ENCODE data around the gene ZNF503. TPM values are rescaled to one million over a fixed set of nuclear protein-coding genes. Genes with fewer than 3 reads are reported as not detected.

ZNF503 gene
- total RNA-seq, 1 experiment from 2014 or later, result 42.3 TPM

DNA sequence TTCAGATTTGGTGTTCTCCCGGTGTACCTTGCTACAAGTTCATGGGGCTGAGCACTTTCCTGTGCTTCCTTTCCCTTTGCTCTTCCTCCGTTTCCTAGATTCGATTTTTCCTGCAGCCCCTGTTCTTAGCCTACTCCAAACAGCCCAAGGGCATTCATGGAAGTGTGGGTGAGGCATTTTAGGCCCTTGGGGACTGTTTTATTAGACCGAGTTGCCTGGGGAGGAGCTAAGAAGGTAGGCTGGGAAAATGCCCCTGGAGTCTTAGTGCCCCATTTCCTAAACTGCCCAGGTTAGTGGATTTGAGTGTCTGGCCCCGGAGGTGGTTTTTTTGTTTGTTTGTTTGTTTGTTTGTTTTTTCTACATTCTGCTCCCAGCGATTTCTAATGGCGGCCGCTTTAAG, 31.7 kb upstream of the ZNF503 start:
- Histone ChIP-seq H3K27ac (ENCODE audit: low read length) (no peak overlapping the region), H3F3A (ENCODE audit: low read length, unreplicated experiment) (no peaks in the 10 kb centered on the region), H3K79me2 (ENCODE audit: low read length) (no peaks in the 10 kb centered on the region), H3K27me3 (ENCODE audit: low read length) (peaks cover 36% of the 10 kb centered on the region), H2AFZ (ENCODE audit: low read length) (no peak overlapping the region), H3K9me2 (replicated peaks; ENCODE audit: low read length) (no peaks in the 10 kb centered on the region), H3K4me2 (ENCODE audit: low read length) (no peak overlapping the region), H3K4me1 (ENCODE audit: insufficient read depth, low read length) (peaks cover 5% of the 10 kb centered on the region; the same call in 1 of the 2 replicates), H3K36me3 (ENCODE audit: low read depth, low read length) (no peaks in the 10 kb centered on the region), H3K4me3 (ENCODE audit: low read length) (no peak overlapping the region), H4K20me1 (ENCODE audit: low read length) (no peaks in the 10 kb centered on the region), H3K9me3 (ENCODE audit: low read length) (no peaks in the 10 kb centered on the region), H3K9ac (ENCODE audit: low read length) (no peak overlapping the region)
- ATAC-seq, result no peak
- CTCF ChIA-PET, result no interaction called here
- no peak for DNase-seq
- intact Hi-C loops (cut with micrococcal nuclease), result no loop called here
- TF ChIP-seq EZH2 (IDR thresholded peaks at IDR 0.05; ENCODE audit: low read length, unreplicated experiment) (no peak), EZH2phosphoT487 (IDR thresholded peaks at IDR 0.05; ENCODE audit: borderline replicate concordance, low read length) (no peak)
- TF ChIP-seq, protein P1, sequence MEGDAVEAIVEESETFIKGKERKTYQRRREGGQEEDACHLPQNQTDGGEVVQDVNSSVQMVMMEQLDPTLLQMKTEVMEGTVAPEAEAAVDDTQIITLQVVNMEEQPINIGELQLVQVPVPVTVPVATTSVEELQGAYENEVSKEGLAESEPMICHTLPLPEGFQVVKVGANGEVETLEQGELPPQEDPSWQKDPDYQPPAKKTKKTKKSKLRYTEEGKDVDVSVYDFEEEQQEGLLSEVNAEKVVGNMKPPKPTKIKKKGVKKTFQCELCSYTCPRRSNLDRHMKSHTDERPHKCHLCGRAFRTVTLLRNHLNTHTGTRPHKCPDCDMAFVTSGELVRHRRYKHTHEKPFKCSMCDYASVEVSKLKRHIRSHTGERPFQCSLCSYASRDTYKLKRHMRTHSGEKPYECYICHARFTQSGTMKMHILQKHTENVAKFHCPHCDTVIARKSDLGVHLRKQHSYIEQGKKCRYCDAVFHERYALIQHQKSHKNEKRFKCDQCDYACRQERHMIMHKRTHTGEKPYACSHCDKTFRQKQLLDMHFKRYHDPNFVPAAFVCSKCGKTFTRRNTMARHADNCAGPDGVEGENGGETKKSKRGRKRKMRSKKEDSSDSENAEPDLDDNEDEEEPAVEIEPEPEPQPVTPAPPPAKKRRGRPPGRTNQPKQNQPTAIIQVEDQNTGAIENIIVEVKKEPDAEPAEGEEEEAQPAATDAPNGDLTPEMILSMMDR (conservative IDR thresholded peaks at IDR 0.05; ENCODE audit: low read depth, low read length), result no peak
- BruUV-seq (replicated peaks), result no TSS peak
- POLR2A ChIA-PET (ENCODE audit: unreplicated experiment), result no interaction called here

DNA sequence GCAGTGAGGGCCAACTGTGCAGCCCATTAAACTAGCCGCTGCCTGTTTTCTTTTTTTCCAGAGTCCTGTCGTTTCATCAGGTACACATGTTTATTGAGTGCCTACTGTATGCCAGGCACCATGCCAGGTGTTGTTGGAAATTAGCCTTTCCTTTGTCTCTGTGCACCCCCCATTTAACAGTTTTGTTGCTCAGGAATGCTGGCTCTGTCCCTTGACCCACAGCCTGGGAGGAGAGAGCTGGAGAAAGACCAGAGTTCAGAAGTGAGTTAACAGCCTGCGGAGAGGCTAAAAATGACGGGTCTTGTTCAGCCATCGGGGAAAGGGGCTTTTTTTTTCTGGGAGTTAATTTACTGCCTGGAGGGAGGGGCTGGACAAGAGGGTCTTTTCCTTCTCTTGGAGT, 31.2 kb upstream of the ZNF503 start:
- TF ChIP-seq, protein P1 (conservative IDR thresholded peaks at IDR 0.05; ENCODE audit: low read depth, low read length), result no peak
- TF ChIP-seq EZH2phosphoT487 (IDR thresholded peaks at IDR 0.05; ENCODE audit: borderline replicate concordance, low read length), result no peak
- no peak for TF ChIP-seq EZH2 (IDR thresholded peaks at IDR 0.05; ENCODE audit: low read length, unreplicated experiment)

DNA sequence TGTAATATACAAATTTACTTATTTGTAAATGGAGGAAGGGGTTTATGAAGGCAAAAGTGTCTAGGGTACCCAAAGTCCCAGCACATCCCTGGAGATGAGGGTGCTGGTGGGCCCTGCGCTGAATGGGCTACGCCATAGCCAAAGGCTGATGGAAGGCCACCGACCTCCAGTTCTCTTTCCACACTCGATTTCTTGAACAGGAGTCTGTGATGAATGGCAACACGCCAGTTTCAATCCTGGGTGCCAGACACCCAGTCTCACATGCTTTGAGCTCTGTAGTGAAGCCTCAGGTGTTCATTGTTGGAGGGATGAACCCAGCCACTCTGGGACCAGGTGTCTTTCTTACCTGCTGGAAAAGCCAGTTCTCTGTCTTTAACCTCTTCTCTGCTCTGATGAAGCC, 30.6 kb upstream of the ZNF503 start:
- POLR2A ChIA-PET (ENCODE audit: unreplicated experiment), result no interaction called here
- CTCF ChIA-PET, result no interaction called here
- Histone ChIP-seq H3K9me2 (replicated peaks; ENCODE audit: low read length) (no peaks in the 10 kb centered on the region), H3K9me3 (ENCODE audit: low read length) (no peaks in the 10 kb centered on the region), H3K4me1 (ENCODE audit: insufficient read depth, low read length) (peaks cover 5% of the 10 kb centered on the region; the same call in 1 of the 2 replicates), H3K27ac (ENCODE audit: low read length) (no peak overlapping the region), H3F3A (ENCODE audit: low read length, unreplicated experiment) (no peaks in the 10 kb centered on the region), H3K79me2 (ENCODE audit: low read length) (no peaks in the 10 kb centered on the region), H3K27me3 (ENCODE audit: low read length) (peaks cover 36% of the 10 kb centered on the region), H2AFZ (ENCODE audit: low read length) (peak overlapping the region; percentile 77), H3K4me2 (ENCODE audit: low read length) (peak overlapping the region; percentile 77), H3K4me3 (ENCODE audit: low read length) (peak overlapping the region; percentile 63), H3K9ac (ENCODE audit: low read length) (no peak overlapping the region; the same call in 1 of the 2 replicates), H3K36me3 (ENCODE audit: low read depth, low read length) (no peaks in the 10 kb centered on the region), H4K20me1 (ENCODE audit: low read length) (no peaks in the 10 kb centered on the region)
- DNase-seq, result no peak
- intact Hi-C loops (cut with micrococcal nuclease), result no loop called here
- TF ChIP-seq EZH2 (IDR thresholded peaks at IDR 0.05; ENCODE audit: low read length, unreplicated experiment), result no peak
- no peak for TF ChIP-seq EZH2phosphoT487 (IDR thresholded peaks at IDR 0.05; ENCODE audit: borderline replicate concordance, low read length)
- TF ChIP-seq, protein P1 (conservative IDR thresholded peaks at IDR 0.05; ENCODE audit: low read depth, low read length), result no peak
- TSS peak; percentile 32 for BruUV-seq (replicated peaks)
- no peak for ATAC-seq

More for the DNA sequence above, 31.2 kb upstream of the ZNF503 start:
- intact Hi-C loops (cut with micrococcal nuclease), result no loop called here
- H3F3A ChIP-seq (ENCODE audit: low read length, unreplicated experiment), result no peaks in the 10 kb centered on the region
- BruUV-seq (replicated peaks), result no TSS peak
- CTCF ChIA-PET, result no interaction called here
- no peaks in the 10 kb centered on the region for H3K36me3 ChIP-seq (ENCODE audit: low read depth, low read length)
- H3K4me1 ChIP-seq (ENCODE audit: insufficient read depth, low read length), result peaks cover 5% of the 10 kb centered on the region; the same call in 1 of the 2 replicates
- no peak overlapping the region for H3K4me2 ChIP-seq (ENCODE audit: low read length)
- no peaks in the 10 kb centered on the region for H4K20me1 ChIP-seq (ENCODE audit: low read length)
- no peaks in the 10 kb centered on the region for H3K79me2 ChIP-seq (ENCODE audit: low read length)
- DNase-seq, result no peak
- H3K27me3 ChIP-seq (ENCODE audit: low read length), result peaks cover 36% of the 10 kb centered on the region
- no peak overlapping the region for H2AFZ ChIP-seq (ENCODE audit: low read length)
- H3K4me3 ChIP-seq (ENCODE audit: low read length), result no peak overlapping the region
- no peak overlapping the region for H3K27ac ChIP-seq (ENCODE audit: low read length)
- H3K9me2 ChIP-seq (replicated peaks; ENCODE audit: low read length), result no peaks in the 10 kb centered on the region
- H3K9ac ChIP-seq (ENCODE audit: low read length), result no peak overlapping the region
- POLR2A ChIA-PET (ENCODE audit: unreplicated experiment), result no interaction called here
- no peaks in the 10 kb centered on the region for H3K9me3 ChIP-seq (ENCODE audit: low read length)
- no peak for ATAC-seq

All from PC-3 (cell line).